Measurements from ENCODE around the gene DCTN4. TPM values are rescaled to one million over a fixed set of nuclear protein-coding genes. Genes with fewer than 3 reads are reported as not detected.

DCTN4 gene
- total RNA-seq, 1 experiment from 2014 or later, result 43.9 TPM

- no peaks in the 10 kb centered on the region for H3K27me3 Mint-ChIP-seq (ENCODE audit: low read depth)
- H3K4me3 Mint-ChIP-seq, result no peak overlapping the region
- H3K27ac Mint-ChIP-seq, result no peak overlapping the region
- H3K36me3 Mint-ChIP-seq, result peaks cover 12% of the 10 kb centered on the region
- TF ChIP-seq ZNF396 (CRISPR knock-in tag; IDR thresholded peaks at IDR 0.05; ENCODE audit: borderline replicate concordance) (no peak), ARID4B (CRISPR knock-in tag; IDR thresholded peaks at IDR 0.05; ENCODE audit: borderline replicate concordance) (no peak), SOX15 (CRISPR knock-in tag; IDR thresholded peaks at IDR 0.05) (no peak), USF1 (CRISPR knock-in tag; IDR thresholded peaks at IDR 0.05) (no peak), ATF6 (CRISPR knock-in tag; IDR thresholded peaks at IDR 0.05) (no peak), SMAD4 (CRISPR knock-in tag; IDR thresholded peaks at IDR 0.05) (no peak), ZNF532 (CRISPR knock-in tag; IDR thresholded peaks at IDR 0.05; ENCODE audit: borderline replicate concordance) (no peak), HMGA2 (CRISPR knock-in tag; IDR thresholded peaks at IDR 0.05) (no peak), MAX (CRISPR knock-in tag; IDR thresholded peaks at IDR 0.05) (no peak), ETV6 (CRISPR knock-in tag; IDR thresholded peaks at IDR 0.05) (no peak), RELA (CRISPR knock-in tag; IDR thresholded peaks at IDR 0.05; ENCODE audit: borderline replicate concordance) (no peak), E2F5 (CRISPR knock-in tag; IDR thresholded peaks at IDR 0.05) (no peak), OVOL2 (CRISPR knock-in tag; IDR thresholded peaks at IDR 0.05; ENCODE audit: borderline replicate concordance) (no peak), ZNF416 (CRISPR knock-in tag; IDR thresholded peaks at IDR 0.05) (no peak)
- H3K4me1 Mint-ChIP-seq, result peaks cover 37% of the 10 kb centered on the region
- DNase-seq (ENCODE audit: low spot score) (no peak), ATAC-seq (no peak)
- H3K9me3 Mint-ChIP-seq, result peaks cover 8% of the 10 kb centered on the region
- CTCF ChIA-PET, result interaction anchor here (1.2 to 4.2 kb wide), 4 partner anchors 10 to 58 kb away, joined by 4 to 18 read pairs (median 8); partner anchors contain the start of genes DCTN4 and SMIM3
- POLR2A ChIA-PET, result interaction anchor here (0.5 kb wide), 1 partner anchor 464 kb away, joined by 3 read pairs; no protein-coding TSS in a partner anchor
Measured at GRCh38 chr5:150788977-150789376, 30.2 kb upstream of the DCTN4 start.

Measured in WTC11 (cell line).